22Rv1 (cell line): ENCODE data around the gene DOK6.

Experiments used
- CTCF ChIP-seq: fragments of 450-650 bp; IDR thresholded peaks from 2 replicates; pipeline ENCODE4 v1.5.1; 2017; ENCODE audit warnings: mild to moderate bottlenecking
- ZFX ChIP-seq: fragments of 450-650 bp; IDR thresholded peaks from 2 replicates; pipeline ENCODE4 v1.6.1; 2017; ENCODE audit warnings: antibody characterized with exemption, borderline replicate concordance

GRCh38 chr18:69364930-69365329 lies 35.8 kb upstream of the DOK6 start:
- TF ChIP-seq CTCF: no peak
- no peak for TF ChIP-seq ZFX
